SKM-1 (cell line): Measurements from ENCODE around the gene TTC19.

Experiments used
- DNase-seq: peaks from one replicate; lab custom pipeline; 2025; ENCODE audit not compliant: unreplicated experiment; lab: John Stamatoyannopoulos, UW

The TTC19 gene

GRCh38 chr17:15999141-15999973, at the start of gene TTC19, which contains the start of gene ZSWIM7:
TSS of gene TTC19 (plus strand) at chr17:15999824. CDS start at chr17:15999849, 25 bp downstream.
TSS of gene ZSWIM7 (minus strand) at chr17:15999704. CDS start at chr17:15999594, 110 bp downstream.
- DNase-seq: peak; percentile 72

GRCh38 chr17:15951368-15952047, 48.1 kb upstream of the TTC19 start:
- DNase-seq: no peak

GRCh38 chr17:15952048-15952532, 47.5 kb upstream of the TTC19 start:
- no peak for DNase-seq

GRCh38 chr17:15952916-15953790, 46.5 kb upstream of the TTC19 start:
- DNase-seq: no peak

GRCh38 chr17:15954222-15954621, 45.4 kb upstream of the TTC19 start:
- DNase-seq: no peak

GRCh38 chr17:15955793-15956541, 43.7 kb upstream of the TTC19 start:
- DNase-seq: no peak

- no peak for DNase-seq
These were observed 42.4 kb upstream of the TTC19 start for GRCh38 chr17:15957206-15957605.

- no peak for DNase-seq
These were observed 41.9 kb upstream of the TTC19 start for GRCh38 chr17:15957608-15958307.

- DNase-seq: no peak
These were observed 41.2 kb upstream of the TTC19 start for GRCh38 chr17:15958484-15958854.

GRCh38 chr17:15963670-15964110, 35.9 kb upstream of the TTC19 start:
- DNase-seq: no peak

- no peak for DNase-seq
These were observed 34.1 kb upstream of the TTC19 start for GRCh38 chr17:15965528-15965927.

GRCh38 chr17:15966183-15966878, 33.3 kb upstream of the TTC19 start:
- DNase-seq: no peak

- no peak for DNase-seq
These were observed 32.8 kb upstream of the TTC19 start for GRCh38 chr17:15966879-15967248.

GRCh38 chr17:15967706-15968399, 31.8 kb upstream of the TTC19 start:
- no peak for DNase-seq

- DNase-seq: no peak
These were observed 30.2 kb upstream of the TTC19 start for GRCh38 chr17:15969463-15969862.

- no peak for DNase-seq
These were observed 29.1 kb upstream of the TTC19 start for GRCh38 chr17:15970500-15970899.

- no peak for DNase-seq
These were observed 28.4 kb upstream of the TTC19 start for GRCh38 chr17:15971098-15971678.

GRCh38 chr17:15971882-15972281, 27.7 kb upstream of the TTC19 start:
- no peak for DNase-seq
